Peyer's patch (tissue), 4 donors: Measurements from ENCODE around the gene GRIK4. TPM values are rescaled to one million over a fixed set of nuclear protein-coding genes. Genes with fewer than 3 reads are reported as not detected.

Source experiments
- DNase-seq, 3 donors: peaks; one replicate each; pipeline ENCODE4 v3.0.0-alpha.2; 2017 to 2019
- H3K27ac ChIP-seq, 4 donors: fragments of 200-600 bp; sonication (generic); one replicate each; pipeline ENCODE4 v1.5.1; 2016 to 2019
- H3K27me3 ChIP-seq, 2 donors: fragments of 200-600 bp; sonication (generic); one replicate each; pipeline ENCODE4 v1.5.1; 2019
- H3K36me3 ChIP-seq, 3 donors: fragments of 200-600 bp; sonication (generic); one replicate each; pipeline ENCODE4 v1.5.1; 2016 to 2019
- H3K4me1 ChIP-seq, 4 donors: fragments of 200-600 bp; sonication (generic); one replicate each; pipeline ENCODE4 v1.5.1; 2016 to 2019
- H3K4me3 ChIP-seq, 4 donors: fragments of 200-600 bp; sonication (generic); 1 replicate in 3 of 4; 2 replicates in 1 of 4; pipeline ENCODE4 v1.5.1; 2016 to 2019; ENCODE audit warnings: mild to moderate bottlenecking in 1 of 4
- H3K9me3 ChIP-seq, 4 donors: fragments of 200-600 bp; sonication (generic); one replicate each; pipeline ENCODE4 v1.5.1; 2016 to 2019; ENCODE audit warnings: mild to moderate bottlenecking in 1 of 4
- CTCF ChIP-seq, 6 experiments: fragments of 450-650 bp in 4 of 6; fragments of 200-600 bp in 2 of 6; sonication (generic) in 1 of 6; IDR thresholded peaks; one replicate each; pipeline ENCODE4 v1.5.1; 2017 to 2019; ENCODE audit warnings: antibody characterized with exemption in 6 of 6, mild to moderate bottlenecking in 3 of 6, moderate library complexity in 1 of 6
- POLR2A ChIP-seq, 2 donors: fragments of 450-650 bp; IDR thresholded peaks; one replicate each; pipeline ENCODE4 v1.5.1; 2017; ENCODE audit warnings: antibody characterized with exemption in 2 of 2, mild to moderate bottlenecking in 2 of 2, moderate library complexity in 2 of 2
- total RNA-seq, 4 donors: library from RNA; depleted of rRNA; stranded (reverse); fragments of >200 nt; gene quantifications; one replicate each; pipeline ENCODE4 v1.1.0, GENCODE V29; 2016

Gene GRIK4
- total RNA-seq, 4 donors from 2014 or later = 0.40 to 2.5 TPM; not detected in 2

DNA sequence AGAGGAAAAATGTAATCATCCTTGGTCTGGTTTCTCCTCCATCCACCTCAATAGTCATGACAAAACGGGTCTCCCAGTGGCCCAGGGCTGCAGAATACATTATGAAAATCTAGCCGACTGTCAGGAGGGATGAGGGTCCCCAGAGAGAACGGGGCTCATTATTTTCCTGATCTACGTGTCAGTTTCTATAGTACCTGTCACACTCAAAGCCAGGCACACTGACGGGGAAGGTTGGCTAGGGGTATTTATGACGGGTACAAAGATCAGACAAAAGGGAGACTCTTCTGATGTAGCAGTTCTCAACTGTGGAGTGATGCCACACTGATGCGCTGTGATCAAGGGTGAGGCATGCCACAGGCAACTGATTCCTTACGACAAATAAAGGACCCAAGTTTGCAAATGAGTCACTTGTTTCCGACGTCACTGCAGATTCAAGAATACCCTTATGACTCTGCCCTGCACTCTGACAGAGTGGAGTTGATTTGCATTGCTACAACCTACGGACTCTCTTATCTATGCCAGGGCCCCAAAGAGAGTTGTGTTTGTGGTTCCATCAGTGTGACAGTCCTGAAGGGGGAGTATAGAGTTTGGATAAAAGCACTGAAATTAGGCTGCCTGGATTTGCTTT, 324.2 kb downstream of the GRIK4 start:
- Histone ChIP-seq H3K9me3 (no peaks in the 10 kb centered on the region), H3K4me1 (no peaks in the 10 kb centered on the region), H3K27me3 (no peaks in the 10 kb centered on the region), H3K36me3 (no peaks in the 10 kb centered on the region), H3K4me3 (no peak overlapping the region), H3K27ac (no peak overlapping the region)
- no peak for DNase-seq
- TF ChIP-seq POLR2A (IDR thresholded peaks at IDR 0.05) (no peak), CTCF (IDR thresholded peaks at IDR 0.05) (no peak)

GRCh38 chr11:120837696-120838095, 326.1 kb downstream of the GRIK4 start:
- no peak for DNase-seq
- H3K4me1 ChIP-seq = no peaks in the 10 kb centered on the region

GRCh38 chr11:120839201-120839600, 327.7 kb downstream of the GRIK4 start:
- no peak for DNase-seq
- Histone ChIP-seq H3K36me3 (no peaks in the 10 kb centered on the region), H3K27ac (no peak overlapping the region), H3K27me3 (no peaks in the 10 kb centered on the region), H3K9me3 (no peaks in the 10 kb centered on the region), H3K4me3 (no peak overlapping the region), H3K4me1 (no peaks in the 10 kb centered on the region)
- TF ChIP-seq POLR2A (IDR thresholded peaks at IDR 0.05) (no peak), CTCF (IDR thresholded peaks at IDR 0.05) (no peak)

More at GRCh38 chr11:120837696-120838095, 326.1 kb downstream of the GRIK4 start:
- no peak for TF ChIP-seq CTCF (IDR thresholded peaks at IDR 0.05)
- TF ChIP-seq POLR2A (IDR thresholded peaks at IDR 0.05) = no peak
- no peaks in the 10 kb centered on the region for H3K36me3 ChIP-seq
- H3K27me3 ChIP-seq = no peaks in the 10 kb centered on the region
- H3K9me3 ChIP-seq = no peaks in the 10 kb centered on the region
- H3K4me3 ChIP-seq = no peak overlapping the region
- H3K27ac ChIP-seq = no peak overlapping the region

- no peak for TF ChIP-seq CTCF (IDR thresholded peaks at IDR 0.05)
- no peak for TF ChIP-seq POLR2A (IDR thresholded peaks at IDR 0.05)
- Histone ChIP-seq H3K9me3 (no peaks in the 10 kb centered on the region), H3K4me3 (no peak overlapping the region), H3K27me3 (no peaks in the 10 kb centered on the region), H3K36me3 (no peaks in the 10 kb centered on the region), H3K4me1 (no peaks in the 10 kb centered on the region), H3K27ac (no peak overlapping the region)
- no peak for DNase-seq
These were observed 328.4 kb downstream of the GRIK4 start for GRCh38 chr11:120839846-120840402.

DNA sequence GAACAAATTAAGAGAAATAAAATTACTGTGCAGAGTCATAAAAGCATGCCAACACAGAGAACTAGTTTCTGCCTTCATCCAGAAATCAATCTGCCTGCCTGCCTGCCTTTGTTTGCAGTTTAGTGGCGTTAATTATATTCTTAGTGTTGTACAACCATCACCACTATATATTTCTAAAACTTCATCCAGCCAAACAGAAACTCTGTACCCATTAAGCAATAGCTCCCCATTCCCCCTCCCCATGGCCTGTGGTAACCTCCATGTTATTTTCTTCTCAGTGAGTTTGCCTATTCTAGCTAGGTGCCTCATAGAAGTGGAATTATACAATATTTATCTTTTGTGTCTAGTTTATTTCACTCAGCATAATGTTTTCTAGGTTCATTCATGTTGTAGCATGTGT, 329.1 kb downstream of the GRIK4 start:
- DNase-seq = no peak
- H3K9me3 ChIP-seq = no peaks in the 10 kb centered on the region
- H3K4me1 ChIP-seq = no peaks in the 10 kb centered on the region
- H3K27me3 ChIP-seq = no peaks in the 10 kb centered on the region
- H3K27ac ChIP-seq = no peak overlapping the region
- H3K36me3 ChIP-seq = no peaks in the 10 kb centered on the region
- no peak overlapping the region for H3K4me3 ChIP-seq
- TF ChIP-seq CTCF (IDR thresholded peaks at IDR 0.05) = no peak
- TF ChIP-seq POLR2A (IDR thresholded peaks at IDR 0.05) = no peak
